Brain microvascular endothelial cell (primary cell): ENCODE measurements around the gene PHACTR3.

Experiments used
- DNase-seq: peaks from one replicate; pipeline ENCODE4 v3.0.0-alpha.2; 2020
- H3K27ac ChIP-seq: fragments of 250-450 bp; sonication (Bioruptor Pico); 2 replicates; pipeline ENCODE4 v1.5.1; 2020; ENCODE audit warnings: mild to moderate bottlenecking, moderate library complexity
- H3K27me3 ChIP-seq: fragments of 250-450 bp; sonication (Bioruptor Pico); replicated peaks from 2 replicates; pipeline ENCODE4 v1.5.1; 2020; ENCODE audit warnings: mild to moderate bottlenecking
- H3K36me3 ChIP-seq: fragments of 250-450 bp; sonication (Bioruptor Pico); replicated peaks from 2 replicates; pipeline ENCODE4 v1.5.1; 2020; ENCODE audit warnings: mild to moderate bottlenecking
- H3K4me3 ChIP-seq: 2 replicates; pipeline ENCODE4 v1.5.1; 2011; ENCODE audit warnings: low read depth, mild to moderate bottlenecking, control low read depth, low read length, moderate library complexity
- CTCF ChIP-seq: IDR thresholded peaks from 2 replicates; pipeline ENCODE4 v1.5.1; 2011; ENCODE audit warnings: low read depth, mild to moderate bottlenecking, moderate library complexity, low read length, control low read depth, inconsistent platforms; ENCODE audit errors: missing control alignments
- in situ Hi-C: cut with HindIII; loops from 2 replicates; pipeline ENCODE4 v1.10.0; 2017; ENCODE audit warnings: low sequenced_read_pairs, low pct_ligation_motif_present

The PHACTR3 gene

GRCh38 chr20:59783641-59784010, 179.3 kb downstream of the PHACTR3 start:
- no peak for DNase-seq
- Histone ChIP-seq H3K27ac (no peak overlapping the region), H3K36me3 (no peaks in the 10 kb centered on the region), H3K27me3 (no peaks in the 10 kb centered on the region), H3K4me3 (no peak overlapping the region)
- in situ Hi-C loops: no loop called here
- no peak for TF ChIP-seq CTCF

GRCh38 chr20:59784365-59784764, 180.0 kb downstream of the PHACTR3 start:
- no peaks in the 10 kb centered on the region for H3K36me3 ChIP-seq
- in situ Hi-C loops: no loop called here
- no peaks in the 10 kb centered on the region for H3K27me3 ChIP-seq
- no peak overlapping the region for H3K27ac ChIP-seq
- DNase-seq: no peak
- no peak overlapping the region for H3K4me3 ChIP-seq
- TF ChIP-seq CTCF: no peak

- no peaks in the 10 kb centered on the region for H3K36me3 ChIP-seq
- no peaks in the 10 kb centered on the region for H3K27me3 ChIP-seq
- no peak for DNase-seq
- no peak for TF ChIP-seq CTCF
- no peak overlapping the region for H3K27ac ChIP-seq
- H3K4me3 ChIP-seq: no peak overlapping the region
- in situ Hi-C loops: no loop called here
Observed at GRCh38 chr20:59784791-59785668, 180.7 kb downstream of the PHACTR3 start.

GRCh38 chr20:59785669-59785959, 181.3 kb downstream of the PHACTR3 start:
- DNase-seq: no peak
- H3K4me3 ChIP-seq: no peak overlapping the region
- no peaks in the 10 kb centered on the region for H3K27me3 ChIP-seq
- no peaks in the 10 kb centered on the region for H3K36me3 ChIP-seq
- H3K27ac ChIP-seq: no peak overlapping the region
- in situ Hi-C loops: no loop called here
- no peak for TF ChIP-seq CTCF

- TF ChIP-seq CTCF: no peak
Observed at GRCh38 chr20:59785986-59786795, 181.9 kb downstream of the PHACTR3 start.

More at GRCh38 chr20:59785986-59786795, 181.9 kb downstream of the PHACTR3 start:
- no peak for DNase-seq
- H3K36me3 ChIP-seq: no peaks in the 10 kb centered on the region
- H3K4me3 ChIP-seq: no peak overlapping the region
- in situ Hi-C loops: no loop called here
- no peaks in the 10 kb centered on the region for H3K27me3 ChIP-seq
- no peak overlapping the region for H3K27ac ChIP-seq
